ENCODE measurements around the gene DTX4.

DTX4 gene

GRCh38 chr11:59188954-59189353 is 17.0 kb downstream of the DTX4 start:
- in situ Hi-C loops (cut with MboI; ENCODE audit: low sequenced_read_pairs): loop anchor here (10.0 kb wide), 1 partner anchor 236 kb away; the partner anchor contains the start of gene OR5A2

GRCh38 chr11:59189986-59190385 is 18.1 kb downstream of the DTX4 start:
- in situ Hi-C loops (cut with MboI; ENCODE audit: low sequenced_read_pairs): loop anchor here (10.0 kb wide), 1 partner anchor 235 kb away; the partner anchor contains the start of gene OR5A2

- in situ Hi-C loops (cut with MboI; ENCODE audit: low sequenced_read_pairs): no loop called here
Measured at GRCh38 chr11:59191095-59191494, 19.2 kb downstream of the DTX4 start.

GRCh38 chr11:59191890-59192289 is 20.0 kb downstream of the DTX4 start:
- in situ Hi-C loops (cut with MboI; ENCODE audit: low sequenced_read_pairs): no loop called here

GRCh38 chr11:59192446-59193020 is 20.6 kb downstream of the DTX4 start:
- in situ Hi-C loops (cut with MboI; ENCODE audit: low sequenced_read_pairs): no loop called here

- in situ Hi-C loops (cut with MboI; ENCODE audit: low sequenced_read_pairs): no loop called here
Measured at GRCh38 chr11:59193587-59194130, 21.7 kb downstream of the DTX4 start.

- in situ Hi-C loops (cut with MboI; ENCODE audit: low sequenced_read_pairs): no loop called here
Measured at GRCh38 chr11:59195586-59195985, 23.7 kb downstream of the DTX4 start.

GRCh38 chr11:59196777-59197176 is 24.8 kb downstream of the DTX4 start:
- in situ Hi-C loops (cut with MboI; ENCODE audit: low sequenced_read_pairs): no loop called here

GRCh38 chr11:59197991-59198390 is 26.1 kb downstream of the DTX4 start:
- in situ Hi-C loops (cut with MboI; ENCODE audit: low sequenced_read_pairs): no loop called here

GRCh38 chr11:59198726-59199125 is 26.8 kb downstream of the DTX4 start:
- in situ Hi-C loops (cut with MboI; ENCODE audit: low sequenced_read_pairs): no loop called here

- in situ Hi-C loops (cut with MboI; ENCODE audit: low sequenced_read_pairs): no loop called here
Measured at GRCh38 chr11:59199546-59200422, 27.9 kb downstream of the DTX4 start.

GRCh38 chr11:59200423-59200746 is 28.5 kb downstream of the DTX4 start:
- in situ Hi-C loops (cut with MboI; ENCODE audit: low sequenced_read_pairs): no loop called here

GRCh38 chr11:59201353-59201752 is 29.4 kb downstream of the DTX4 start:
- in situ Hi-C loops (cut with MboI; ENCODE audit: low sequenced_read_pairs): no loop called here

- in situ Hi-C loops (cut with MboI; ENCODE audit: low sequenced_read_pairs): loop anchor here (5.0 kb wide), 1 partner anchor 78 kb away; no protein-coding TSS in a partner anchor
Measured at GRCh38 chr11:59204746-59205145, 32.8 kb downstream of the DTX4 start.

- in situ Hi-C loops (cut with MboI; ENCODE audit: low sequenced_read_pairs): loop anchor here (5.0 kb wide), 1 partner anchor 77 kb away; no protein-coding TSS in a partner anchor
Measured at GRCh38 chr11:59205648-59206047, 33.7 kb downstream of the DTX4 start.

- in situ Hi-C loops (cut with MboI; ENCODE audit: low sequenced_read_pairs): loop anchor here (5.0 kb wide), 1 partner anchor 76 kb away; no protein-coding TSS in a partner anchor
Measured at GRCh38 chr11:59206635-59207034, 34.7 kb downstream of the DTX4 start.

GRCh38 chr11:59207988-59208451 is 36.1 kb downstream of the DTX4 start:
- in situ Hi-C loops (cut with MboI; ENCODE audit: low sequenced_read_pairs): loop anchor here (5.0 kb wide), 1 partner anchor 74 kb away; no protein-coding TSS in a partner anchor

GRCh38 chr11:59208956-59209355 is 37.0 kb downstream of the DTX4 start:
- in situ Hi-C loops (cut with MboI; ENCODE audit: low sequenced_read_pairs): loop anchor here (5.0 kb wide), 1 partner anchor 73 kb away; no protein-coding TSS in a partner anchor

- in situ Hi-C loops (cut with MboI; ENCODE audit: low sequenced_read_pairs): no loop called here
Measured at GRCh38 chr11:59212222-59212621, 40.3 kb downstream of the DTX4 start.

- in situ Hi-C loops (cut with MboI; ENCODE audit: low sequenced_read_pairs): no loop called here
Measured at GRCh38 chr11:59212744-59213631, 41.1 kb downstream of the DTX4 start, which contains the start of gene MPEG1. Gene MPEG1 (minus strand): TSS chr11:59212927. CDS start chr11:59212865, 62 bp downstream.

All from HL-60/S4 treated with retinoic acid at 250 ng/mL for 4 days and 3 days (cell line).